HG03045 (cell line): Measurements from ENCODE around the gene GCC2.
"Not testable (repeated sequence)": the region's sequence is repeated elsewhere in the genome, so short reads cannot be mapped to it uniquely, and the experiment has no call there.

Source experiments
- ATAC-seq: cut with Tn5 transposase; IDR thresholded peaks from one replicate; pipeline ENCODE4 v1.9.1; 2021; ENCODE audit warnings: mild to moderate bottlenecking, moderate library complexity; ENCODE audit not compliant: unreplicated experiment

The GCC2 gene, protein sequence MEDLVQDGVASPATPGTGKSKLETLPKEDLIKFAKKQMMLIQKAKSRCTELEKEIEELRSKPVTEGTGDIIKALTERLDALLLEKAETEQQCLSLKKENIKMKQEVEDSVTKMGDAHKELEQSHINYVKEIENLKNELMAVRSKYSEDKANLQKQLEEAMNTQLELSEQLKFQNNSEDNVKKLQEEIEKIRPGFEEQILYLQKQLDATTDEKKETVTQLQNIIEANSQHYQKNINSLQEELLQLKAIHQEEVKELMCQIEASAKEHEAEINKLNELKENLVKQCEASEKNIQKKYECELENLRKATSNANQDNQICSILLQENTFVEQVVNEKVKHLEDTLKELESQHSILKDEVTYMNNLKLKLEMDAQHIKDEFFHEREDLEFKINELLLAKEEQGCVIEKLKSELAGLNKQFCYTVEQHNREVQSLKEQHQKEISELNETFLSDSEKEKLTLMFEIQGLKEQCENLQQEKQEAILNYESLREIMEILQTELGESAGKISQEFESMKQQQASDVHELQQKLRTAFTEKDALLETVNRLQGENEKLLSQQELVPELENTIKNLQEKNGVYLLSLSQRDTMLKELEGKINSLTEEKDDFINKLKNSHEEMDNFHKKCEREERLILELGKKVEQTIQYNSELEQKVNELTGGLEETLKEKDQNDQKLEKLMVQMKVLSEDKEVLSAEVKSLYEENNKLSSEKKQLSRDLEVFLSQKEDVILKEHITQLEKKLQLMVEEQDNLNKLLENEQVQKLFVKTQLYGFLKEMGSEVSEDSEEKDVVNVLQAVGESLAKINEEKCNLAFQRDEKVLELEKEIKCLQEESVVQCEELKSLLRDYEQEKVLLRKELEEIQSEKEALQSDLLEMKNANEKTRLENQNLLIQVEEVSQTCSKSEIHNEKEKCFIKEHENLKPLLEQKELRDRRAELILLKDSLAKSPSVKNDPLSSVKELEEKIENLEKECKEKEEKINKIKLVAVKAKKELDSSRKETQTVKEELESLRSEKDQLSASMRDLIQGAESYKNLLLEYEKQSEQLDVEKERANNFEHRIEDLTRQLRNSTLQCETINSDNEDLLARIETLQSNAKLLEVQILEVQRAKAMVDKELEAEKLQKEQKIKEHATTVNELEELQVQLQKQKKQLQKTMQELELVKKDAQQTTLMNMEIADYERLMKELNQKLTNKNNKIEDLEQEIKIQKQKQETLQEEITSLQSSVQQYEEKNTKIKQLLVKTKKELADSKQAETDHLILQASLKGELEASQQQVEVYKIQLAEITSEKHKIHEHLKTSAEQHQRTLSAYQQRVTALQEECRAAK (N-terminal part only)

DNA sequence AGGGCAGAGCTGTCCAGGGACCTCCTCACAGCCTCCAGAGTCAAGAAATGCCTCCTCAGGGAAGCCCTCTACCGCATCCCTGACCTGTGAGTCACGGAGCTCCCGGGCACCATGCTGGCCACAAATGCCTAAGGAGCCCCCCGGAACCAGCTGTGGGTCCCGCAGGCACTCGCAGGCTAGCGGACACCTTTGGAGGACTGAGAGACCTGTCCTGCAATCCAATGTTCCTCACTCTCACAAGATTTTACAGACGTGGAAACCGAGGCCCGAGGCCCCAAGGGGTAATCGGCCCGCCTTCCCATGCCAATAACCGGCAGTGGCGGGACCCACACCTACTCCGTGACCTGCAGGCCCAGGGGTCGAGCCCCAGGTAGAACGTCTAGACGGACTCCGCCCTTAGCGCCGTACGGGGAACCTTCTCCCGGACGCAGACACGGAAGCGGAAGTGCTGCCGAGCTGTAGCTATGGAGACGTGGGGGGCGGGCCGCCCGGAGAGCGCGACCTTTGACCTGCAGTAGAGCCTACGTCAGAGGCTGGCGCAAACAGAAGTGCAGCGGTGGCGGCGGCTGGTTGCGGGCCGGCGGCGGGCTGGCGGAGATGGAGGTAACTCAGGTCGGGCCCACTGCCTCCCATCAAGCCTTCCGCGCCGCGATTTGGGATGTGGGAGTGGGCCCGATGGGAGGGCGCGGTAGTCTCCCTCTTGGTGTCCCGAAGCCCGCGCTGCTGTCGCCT, at the start of gene GCC2:
GCC2 (plus strand) TSS at position 529 of the 732 bp plus-strand sequence; CDS start at position 598, 69 bp downstream.
- ATAC-seq, result peak; percentile 99

DNA sequence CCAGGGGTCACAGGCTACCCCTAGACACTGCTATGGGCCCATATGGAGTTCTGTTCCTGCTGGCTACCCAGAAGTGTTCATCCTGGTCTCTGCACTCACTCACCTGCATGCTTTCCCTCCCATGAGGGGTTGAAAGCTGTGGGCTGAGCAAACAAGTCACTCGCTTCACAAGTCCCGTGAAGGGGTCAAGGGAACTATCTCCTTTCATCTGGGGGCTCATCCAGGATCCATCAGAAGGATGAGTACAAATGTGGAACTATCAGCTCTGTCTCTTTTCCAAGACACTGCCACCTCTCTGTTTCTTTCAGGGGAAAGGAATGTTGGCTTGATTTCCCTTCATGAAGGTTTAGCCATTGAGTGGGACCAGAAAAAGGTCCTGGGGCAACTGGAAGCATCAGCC, 49.5 kb upstream of the GCC2 start:
- no peak for ATAC-seq

DNA sequence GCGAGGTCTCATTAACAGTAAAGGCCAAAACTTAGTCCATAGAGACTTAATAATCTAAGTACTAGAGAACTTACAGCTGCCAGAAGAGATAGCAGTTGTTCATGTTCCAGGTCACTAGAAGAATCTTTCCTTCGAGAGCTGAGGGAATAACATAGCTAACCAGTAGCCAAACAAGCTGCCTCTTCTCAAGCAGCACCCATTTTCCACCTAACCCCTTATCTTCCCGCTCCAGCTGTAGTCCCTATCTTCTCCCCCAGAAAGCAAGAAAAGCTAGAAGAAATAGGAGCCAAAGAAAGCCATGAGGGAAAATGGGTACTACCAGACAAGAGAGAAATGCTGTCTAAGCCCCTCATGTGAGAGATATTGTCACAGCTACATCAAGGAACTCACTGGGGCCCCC, 47.2 kb upstream of the GCC2 start:
- no peak for ATAC-seq

DNA sequence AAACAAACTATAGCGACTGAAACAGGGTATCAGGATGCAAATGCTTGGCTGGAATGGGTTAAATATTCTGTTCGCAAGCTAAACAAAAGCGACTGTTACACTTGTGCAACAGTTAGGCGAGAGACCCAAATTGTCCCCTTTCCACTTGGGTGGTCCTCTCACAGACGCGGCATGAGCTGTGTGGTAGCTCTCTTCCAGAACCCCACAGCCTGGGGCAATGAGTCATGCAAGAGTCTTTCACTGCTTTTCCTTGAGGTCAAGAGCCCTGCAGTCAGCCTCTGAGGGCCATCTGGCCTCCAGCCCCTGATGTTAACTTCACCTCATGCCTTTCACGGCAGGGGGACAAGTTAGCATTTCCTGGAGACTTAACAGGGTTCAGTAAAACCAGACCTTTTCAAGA, 45.5 kb upstream of the GCC2 start:
- no peak for ATAC-seq

DNA sequence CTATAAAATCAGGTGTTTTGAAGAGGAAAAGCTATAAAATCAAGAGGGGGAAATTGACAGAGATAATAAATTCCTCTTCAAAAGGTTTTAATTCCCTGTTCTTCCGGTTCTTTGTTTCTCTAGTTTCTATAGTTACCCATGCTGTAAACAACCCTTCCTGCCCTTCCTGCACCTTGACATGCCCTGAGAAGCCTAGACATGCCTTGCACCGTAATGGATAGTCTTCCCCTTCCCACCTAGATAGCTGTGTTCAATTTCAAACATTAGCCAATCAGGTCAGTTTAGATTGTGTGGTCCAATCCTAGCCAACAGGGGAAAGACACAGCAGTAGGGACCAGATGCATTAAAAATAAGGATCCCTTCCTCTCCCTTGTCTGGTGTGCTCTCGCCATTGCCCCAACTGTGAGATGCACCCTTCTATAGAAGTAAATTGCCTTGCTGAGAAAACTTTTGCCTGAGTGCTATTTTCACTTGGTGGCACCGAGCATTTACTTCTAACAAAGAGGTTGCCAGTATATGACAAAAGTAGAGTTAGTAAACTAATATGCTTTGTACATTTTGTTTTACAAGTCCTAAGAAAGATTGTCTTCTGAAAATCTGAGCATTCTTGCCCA, 44.1 kb upstream of the GCC2 start:
- ATAC-seq, result no peak

DNA sequence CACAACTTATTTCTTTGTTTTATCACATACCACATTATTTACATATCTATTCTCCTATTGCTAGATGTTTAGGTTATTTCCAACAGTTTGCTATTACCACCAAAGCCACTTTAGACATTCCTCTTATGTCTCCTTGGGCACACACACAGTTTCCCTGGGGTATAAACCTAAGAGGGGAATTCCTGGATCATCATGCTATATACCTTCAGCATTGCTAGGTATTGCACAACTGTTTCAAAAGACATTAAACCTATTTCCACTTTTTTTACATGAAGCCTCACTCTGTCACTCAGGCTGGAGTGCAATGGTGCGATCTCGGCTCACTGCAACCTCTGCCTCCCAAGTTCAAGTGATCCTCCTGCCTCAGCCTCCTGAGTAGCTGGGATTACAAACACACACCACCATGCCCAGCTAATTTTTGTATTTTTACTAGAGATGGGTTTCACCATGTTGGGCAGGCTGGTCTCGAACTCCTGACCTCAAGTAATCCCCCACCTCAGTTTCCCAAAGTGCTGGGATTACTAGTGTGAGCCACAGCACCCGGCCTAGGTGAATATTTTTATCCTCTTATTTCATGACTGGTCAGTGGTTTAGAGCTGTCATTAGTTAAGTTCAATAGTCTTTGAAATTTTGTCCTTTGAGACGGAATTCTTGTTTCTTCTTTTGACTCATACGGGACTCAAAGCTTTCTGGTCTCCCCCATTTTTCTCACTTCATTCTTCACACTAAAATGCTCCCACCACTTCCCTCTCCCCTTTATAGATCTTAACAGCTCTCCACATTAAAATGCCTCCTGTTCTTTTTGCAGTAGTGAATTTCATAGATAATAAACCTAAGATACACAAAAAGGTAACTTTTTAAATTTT, 40.9 kb upstream of the GCC2 start:
- no peak for ATAC-seq

DNA sequence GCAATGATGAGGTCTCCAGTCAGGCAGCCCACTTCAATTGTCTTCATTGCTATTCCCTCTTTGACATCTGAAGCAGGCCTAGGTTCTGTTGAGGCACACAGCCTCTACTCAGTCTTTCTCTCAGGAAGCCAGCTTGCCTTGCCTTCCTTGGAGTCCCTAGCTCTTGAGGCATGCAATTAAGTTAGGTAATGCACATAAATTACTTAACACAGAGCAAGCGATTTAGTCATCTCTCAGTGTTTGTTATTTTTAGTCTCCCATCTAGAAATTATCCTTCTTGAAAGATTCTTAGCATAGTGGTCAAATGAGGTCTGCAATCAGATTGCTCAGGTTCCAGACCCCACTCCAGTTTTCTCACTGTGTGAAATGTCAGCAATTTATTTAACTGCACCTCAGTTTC, 39.2 kb upstream of the GCC2 start:
- ATAC-seq, result no peak

DNA sequence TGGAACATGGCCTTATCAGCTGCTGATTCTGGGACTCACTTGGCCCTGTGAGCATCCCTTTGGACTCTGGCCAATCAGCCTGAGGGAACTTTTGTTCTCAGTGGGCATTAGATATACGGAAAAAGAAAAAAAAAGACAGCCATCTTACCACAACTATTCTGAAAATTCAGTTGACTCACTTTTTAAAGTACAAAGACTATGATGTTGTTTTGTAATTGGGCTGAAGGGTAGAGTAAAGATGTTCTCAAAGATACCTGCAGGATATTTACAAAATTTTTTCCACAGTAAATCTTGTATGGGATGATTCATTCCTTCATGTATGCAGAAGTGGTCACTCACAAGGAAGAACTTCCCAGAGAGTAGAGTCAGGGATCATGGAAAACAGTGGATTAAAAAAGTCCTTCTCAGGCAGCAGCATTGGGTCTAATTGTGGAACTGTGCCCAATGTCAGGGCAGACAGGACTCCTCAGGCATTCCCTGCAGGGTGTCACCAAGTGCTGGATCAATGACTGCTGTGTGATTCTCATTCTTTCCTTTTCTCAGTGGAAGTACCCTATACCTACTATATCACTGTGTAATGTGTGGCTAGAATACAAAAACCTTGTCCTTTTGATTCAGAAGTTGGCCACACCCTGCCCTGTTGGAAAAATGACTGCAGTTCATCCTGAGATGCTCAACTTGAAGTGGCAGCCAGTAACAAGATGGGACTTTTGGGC, 35.9 kb upstream of the GCC2 start:
- no peak for ATAC-seq

DNA sequence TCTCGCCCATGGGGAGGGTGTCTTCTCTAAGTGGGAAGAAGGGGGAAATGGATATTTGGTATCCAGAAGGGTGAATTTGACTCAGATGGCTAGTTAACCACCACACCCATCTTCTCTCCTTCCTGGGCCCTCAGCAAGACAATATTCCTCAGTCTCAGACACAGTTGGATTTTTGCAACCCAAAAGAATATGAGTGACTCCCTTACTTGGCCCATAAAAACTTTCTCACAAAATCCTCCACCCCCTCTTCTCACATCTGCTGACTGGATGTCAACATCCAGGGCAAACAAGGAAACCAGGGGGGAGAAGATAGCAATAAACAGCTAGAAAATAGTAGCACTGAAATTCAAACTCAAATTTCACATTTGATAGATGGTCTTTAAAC, 35.3 kb upstream of the GCC2 start:
- ATAC-seq, result no peak

DNA sequence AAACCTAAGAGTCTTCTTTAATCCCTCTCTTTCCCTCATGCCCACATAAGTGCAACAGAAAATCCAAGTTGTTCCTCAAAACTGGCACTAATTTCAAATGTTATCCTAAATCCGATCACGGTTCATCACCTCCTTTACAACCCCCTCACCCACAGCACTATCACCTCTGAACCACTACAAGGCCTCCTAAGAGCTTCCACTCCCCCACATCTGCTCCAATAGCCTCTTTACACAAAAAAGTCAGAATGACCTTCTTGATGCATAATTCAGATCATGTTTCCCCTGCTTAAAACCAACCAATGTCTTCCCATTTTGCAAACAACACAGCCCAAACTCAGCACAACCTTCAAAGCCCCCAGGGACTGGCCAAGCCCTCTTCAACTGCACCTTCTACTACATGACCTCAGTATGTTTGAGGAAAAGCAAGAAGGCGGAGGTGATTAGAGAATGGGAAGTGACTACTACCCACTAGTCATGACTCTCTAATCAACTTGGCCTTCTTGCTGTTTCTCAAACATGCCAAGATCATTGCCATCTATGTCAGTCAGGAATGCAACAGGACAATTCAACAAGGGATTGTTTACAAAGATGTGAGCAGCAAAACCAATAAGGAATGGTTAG, 34.6 kb upstream of the GCC2 start:
- ATAC-seq, result no peak

DNA sequence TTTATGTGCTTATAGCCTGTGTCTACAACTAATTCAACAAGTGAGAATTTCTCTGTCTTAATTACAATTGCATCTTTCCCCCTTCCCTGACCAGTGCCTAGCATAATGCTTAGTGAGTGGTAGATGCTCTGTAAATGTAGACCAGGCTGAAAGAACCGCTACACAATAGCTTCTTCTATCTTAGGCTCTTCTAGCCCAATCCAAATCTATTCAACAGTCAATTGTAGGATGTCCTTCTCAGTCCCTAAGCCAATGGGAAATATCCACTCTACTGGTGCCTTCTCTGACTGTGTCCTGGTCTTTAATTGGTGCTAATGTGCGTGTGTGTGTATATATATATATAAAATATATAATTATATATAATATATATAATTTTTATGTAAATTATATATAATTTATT, 34.1 kb upstream of the GCC2 start:
- no peak for ATAC-seq

DNA sequence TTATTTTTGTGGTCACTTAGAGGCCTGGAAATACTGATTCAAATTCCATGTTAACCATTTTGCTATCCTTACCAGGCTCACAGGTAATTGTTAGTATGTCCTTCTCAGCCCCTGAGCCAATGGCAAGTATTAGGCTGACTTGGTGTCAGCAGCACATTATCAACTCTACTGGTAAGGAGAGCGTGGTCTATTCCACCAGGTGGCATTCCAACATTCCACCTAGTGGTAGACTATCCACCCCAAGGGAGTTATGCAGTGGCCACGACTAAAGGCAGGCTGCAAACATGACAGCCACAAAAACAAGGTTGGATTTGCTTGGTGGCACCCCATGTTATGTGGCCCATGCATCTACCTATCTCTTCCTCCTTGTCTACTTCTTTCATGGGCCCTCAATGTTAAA, 31.8 kb upstream of the GCC2 start:
- no peak for ATAC-seq

DNA sequence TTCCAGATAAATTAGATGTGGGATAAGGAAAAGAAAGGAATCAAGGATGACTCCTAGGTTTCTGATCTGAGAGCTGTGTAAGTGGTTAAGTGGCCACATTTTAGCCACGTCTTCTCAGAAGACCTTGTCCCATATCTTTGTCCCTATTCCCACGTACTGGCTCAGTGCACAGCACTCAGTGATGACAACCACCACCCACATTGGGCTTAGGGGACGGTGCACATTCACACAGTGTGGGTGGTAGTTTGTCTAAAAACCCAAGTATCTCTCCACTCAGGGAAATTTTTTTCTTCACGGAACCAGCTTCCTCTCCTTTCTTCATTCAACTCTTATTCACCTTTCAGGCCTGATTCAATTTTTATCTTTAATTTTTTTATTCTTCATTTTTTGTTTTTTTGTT, 30.6 kb upstream of the GCC2 start:
- ATAC-seq, result no peak

DNA sequence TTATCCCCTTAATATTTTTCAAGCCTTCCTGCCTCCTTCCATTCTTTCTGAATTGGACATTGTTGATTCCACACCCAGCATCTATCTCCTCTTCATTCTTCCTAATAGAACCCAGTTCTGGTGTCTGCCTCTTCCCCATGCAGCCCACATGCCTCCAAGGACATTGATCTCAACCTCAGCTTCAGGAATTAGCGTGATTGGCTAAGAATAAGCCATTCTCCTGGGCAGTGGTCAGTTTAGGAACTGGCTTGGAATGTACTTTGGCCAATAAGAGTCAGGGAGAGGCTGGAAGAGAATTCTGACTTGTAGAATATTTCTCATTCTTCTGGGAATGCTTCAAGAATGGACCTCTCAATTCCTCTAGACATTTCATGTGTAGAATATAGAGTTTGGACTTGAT, 25.9 kb upstream of the GCC2 start:
- ATAC-seq, result no peak

DNA sequence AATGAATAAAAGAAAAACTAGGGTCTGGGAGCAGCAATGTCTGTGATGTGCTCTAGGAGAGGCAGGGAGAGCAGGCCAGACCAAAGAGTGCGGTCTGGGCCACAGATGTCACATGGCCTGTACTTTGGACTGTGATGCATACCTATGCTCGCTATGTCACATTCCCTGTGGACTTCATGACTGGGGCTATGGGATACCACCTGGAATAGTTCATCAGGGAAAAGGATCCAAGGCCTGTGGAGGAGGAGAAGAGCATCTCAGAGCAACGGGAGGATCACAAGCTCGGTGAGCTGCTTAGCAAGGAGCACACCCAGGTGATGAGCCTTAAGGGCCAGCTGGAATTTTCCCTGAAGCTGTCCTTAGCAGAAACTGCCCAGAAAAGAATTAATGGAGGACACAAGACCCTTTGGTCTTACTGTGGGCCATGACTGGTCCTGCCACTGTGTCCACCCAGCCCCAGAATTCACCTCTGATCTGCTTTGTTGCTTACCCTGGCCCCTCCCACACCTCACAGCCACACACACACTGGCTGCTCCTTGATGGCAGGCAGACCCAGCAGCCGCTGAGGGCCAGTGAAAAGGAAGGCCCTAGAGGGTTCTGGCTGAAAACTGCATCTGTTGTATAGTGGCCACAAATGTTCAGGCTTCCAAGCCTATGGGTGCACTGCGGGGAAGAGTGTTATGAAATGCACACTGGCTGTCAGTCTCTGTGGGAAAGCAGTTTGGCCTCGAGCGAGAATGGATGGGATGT, 25.3 kb upstream of the GCC2 start:
- no peak for ATAC-seq

DNA sequence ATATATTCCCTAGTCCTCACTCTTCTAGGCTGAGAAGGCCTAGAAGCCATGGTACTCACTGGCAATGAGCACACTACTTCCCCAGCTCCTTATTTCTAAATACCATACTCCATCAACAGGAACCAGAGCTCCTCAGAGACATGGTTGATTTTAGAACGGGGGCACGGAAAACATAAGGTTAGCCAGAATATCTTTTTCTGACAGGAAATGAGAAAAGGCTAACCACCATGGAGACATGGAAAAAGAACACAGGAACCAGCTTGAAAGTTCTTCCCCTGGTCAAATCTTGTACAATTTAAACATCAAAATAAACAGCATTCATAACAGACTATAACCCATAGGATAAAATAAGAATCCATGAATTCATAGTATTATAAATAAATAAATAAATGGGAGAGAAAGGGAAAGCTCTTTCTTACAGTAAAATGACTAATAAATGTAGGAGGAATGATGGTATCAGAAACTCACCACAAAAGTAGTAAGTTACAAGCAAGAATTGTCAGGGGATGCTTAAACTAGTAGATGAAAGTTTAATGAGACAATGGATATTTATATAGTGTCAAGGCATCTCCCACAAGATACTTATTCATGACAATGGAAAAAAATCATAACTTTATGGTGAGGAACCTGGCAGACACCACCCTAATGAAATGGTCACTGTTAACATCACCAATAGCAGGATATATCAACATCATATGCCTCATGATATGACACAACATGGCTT, 20.6 kb upstream of the GCC2 start:
- no peak for ATAC-seq

DNA sequence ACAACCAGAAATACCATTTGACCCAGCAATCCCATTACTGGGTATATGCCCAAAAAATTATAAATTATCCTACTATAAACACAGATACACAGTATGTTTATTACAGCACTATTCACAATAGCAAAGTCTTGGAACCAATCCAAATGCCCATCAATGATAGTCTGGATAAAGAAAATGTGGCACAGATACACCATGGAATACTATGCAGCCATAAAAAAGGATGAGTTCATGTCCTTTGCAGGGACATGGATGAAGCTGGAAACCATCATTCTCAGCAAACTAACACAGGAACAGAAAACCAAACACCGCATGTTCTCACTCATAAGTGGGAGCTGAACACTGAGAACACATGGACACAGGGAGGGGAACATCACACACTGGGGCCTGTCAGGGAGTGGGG, 13.4 kb upstream of the GCC2 start:
- not testable (repeated sequence) for ATAC-seq
